HCT116 (cell line): ENCODE measurements around the gene ATXN2. TPM values are rescaled to one million over a fixed set of nuclear protein-coding genes. Genes with fewer than 3 reads are reported as not detected.

Source experiments
- ATAC-seq: fragments of 200-7000 bp; cut with Tn5 transposase; 2 replicates; pipeline ENCODE4 v1.9.1; 2020; ENCODE audit warnings: mild to moderate bottlenecking, moderate library complexity
- BruUV-seq: library from RNA; stranded (reverse); fragments of 400-500 nt; replicated peaks from 2 replicates; lab custom pipeline; 2021; lab: Mats Ljungman, UMichigan
- CTCF ChIA-PET: fragments of 300-600 bp; sonication (Branson Sonifier 250); formaldehyde crosslinking; loops from one replicate; lab custom pipeline; 2021; ENCODE audit warnings: antibody characterized with exemption; lab: Charles Lee
- POLR2A ChIA-PET: fragments of 300-600, 350-600 bp; sonication (Branson Sonifier 250); formaldehyde crosslinking; loops from one replicate; lab custom pipeline; 2021; ENCODE audit warnings: antibody characterized with exemption; lab: Charles Lee
- RAD21 ChIA-PET, 2 experiments: fragments of 300-600 bp; sonication (Branson Sonifier 250); formaldehyde crosslinking; loops; one replicate each; lab custom pipeline; 2023; ENCODE audit warnings: low total read pairs in 2 of 2; ENCODE audit not compliant: uncharacterized antibody in 2 of 2, unreplicated experiment in 2 of 2, low non-redundant PET in 1 of 2; lab: Charles Lee
- DNase-seq: peaks from one replicate; pipeline ENCODE4 v3.0.0-alpha.2; 2010; ENCODE audit warnings: low read depth, low spot score
- H2AFZ ChIP-seq: fragments of 200-600 bp; shearing (Covaris generic), sonication (generic); 2 replicates; pipeline ENCODE4 v1.6.1; 2017; ENCODE audit warnings: low read depth, mixed run types, mixed read lengths, antibody characterized with exemption, low read length; ENCODE audit not compliant: poor library complexity, severe bottlenecking
- H3K27ac ChIP-seq: 2 replicates; pipeline ENCODE4 v1.5.1; 2012; ENCODE audit warnings: low read depth, low read length
- H3K27me3 ChIP-seq: fragments of 200-600 bp; sonication (generic); 2 replicates; pipeline ENCODE4 v1.6.1; 2016; ENCODE audit warnings: mixed run types, low read length, mixed read lengths; ENCODE audit not compliant: insufficient read depth
- H3K36me3 ChIP-seq, 2 experiments: fragments of 200-500 bp in 1 of 2; fragments of 200-600 bp in 1 of 2; sonication (Bioruptor generic) in 1 of 2; sonication (generic) in 1 of 2; 2 replicates each; pipeline versions ENCODE4 v1.5.1 to v1.6.1; 2014 to 2016; ENCODE audit warnings: low read length in 2 of 2, inconsistent platforms in 1 of 2, mixed read lengths in 1 of 2, mixed run types in 1 of 2; ENCODE audit not compliant: insufficient read depth in 2 of 2, control insufficient read depth in 1 of 2
- H3K4me1 ChIP-seq, 2 experiments: fragments of 200-600 bp in 1 of 2; sonication (generic) in 1 of 2; 2 replicates each; pipeline versions ENCODE4 v1.5.1 to v1.6.1; 2012 to 2017; ENCODE audit warnings: low read length in 2 of 2, inconsistent platforms in 1 of 2, mild to moderate bottlenecking in 1 of 2, mixed read lengths in 1 of 2, mixed run types in 1 of 2, moderate library complexity in 1 of 2; ENCODE audit not compliant: insufficient read depth in 2 of 2, control insufficient read depth in 1 of 2
- H3K4me2 ChIP-seq: fragments of 200-600 bp; sonication (generic); 2 replicates; pipeline ENCODE4 v1.6.1; 2017; ENCODE audit warnings: mixed run types, low read length, mixed read lengths
- H3K4me3 ChIP-seq, 2 experiments: fragments of 200-600 bp in 1 of 2; sonication (generic) in 1 of 2; replicated peaks in 1 of 2; 2 replicates each; pipeline ENCODE4 v1.5.1; 2011 to 2016; ENCODE audit warnings: low read length in 2 of 2, control low read depth in 1 of 2, low read depth in 1 of 2, mild to moderate bottlenecking in 1 of 2, mixed read lengths in 1 of 2, mixed run types in 1 of 2
- H3K79me2 ChIP-seq: fragments of 200-600 bp; sonication (generic); 2 replicates; pipeline ENCODE4 v1.6.1; 2017; ENCODE audit warnings: mild to moderate bottlenecking, mixed run types, low read length, moderate library complexity, mixed read lengths; ENCODE audit not compliant: insufficient read depth
- H3K9ac ChIP-seq: fragments of 200-600 bp; sonication (generic); 2 replicates; pipeline ENCODE4 v1.6.1; 2016; ENCODE audit warnings: low read length, mixed read lengths
- H3K9me2 ChIP-seq: fragments of 200-600 bp; sonication (generic), shearing (Covaris generic); 2 replicates; pipeline ENCODE4 v1.6.1; 2017; ENCODE audit warnings: mixed run types, mild to moderate bottlenecking, moderate library complexity; ENCODE audit not compliant: insufficient read depth
- H3K9me3 ChIP-seq, 2 experiments: fragments of 200-500 bp in 1 of 2; fragments of 200-600 bp in 1 of 2; sonication (Bioruptor generic) in 1 of 2; sonication (generic) in 1 of 2; 2 replicates each; pipeline ENCODE4 v1.6.1; 2014 to 2017; ENCODE audit warnings: low read length in 2 of 2, mixed read lengths in 2 of 2, inconsistent platforms in 1 of 2, low read depth in 1 of 2, mild to moderate bottlenecking in 1 of 2, mixed run types in 1 of 2, moderate library complexity in 1 of 2; ENCODE audit not compliant: control insufficient read depth in 1 of 2, insufficient read depth in 1 of 2
- H4K20me1 ChIP-seq: fragments of 200-600 bp; sonication (generic), shearing (Covaris generic); 2 replicates; pipeline ENCODE4 v1.6.1; 2017; ENCODE audit warnings: mixed run types, mild to moderate bottlenecking, moderate library complexity; ENCODE audit not compliant: insufficient read depth
- ATF3 ChIP-seq: IDR thresholded peaks from 2 replicates; pipeline ENCODE4 v1.6.1; 2012
- CBX3 ChIP-seq: IDR thresholded peaks from 2 replicates; pipeline ENCODE4 v1.6.1; 2012; ENCODE audit warnings: low read depth
- JUND ChIP-seq: IDR thresholded peaks from 2 replicates; pipeline ENCODE4 v1.6.1; 2012
- POLR2AphosphoS5 ChIP-seq: IDR thresholded peaks from 2 replicates; pipeline ENCODE4 v1.6.1; 2011; ENCODE audit warnings: mild to moderate bottlenecking, low read depth, low read length, moderate library complexity
- REST ChIP-seq: IDR thresholded peaks from 2 replicates; pipeline ENCODE4 v1.6.1; 2012; ENCODE audit warnings: low read depth
- TCF7L2 ChIP-seq: IDR thresholded peaks from 2 replicates; pipeline ENCODE4 v1.7.0; 2011; ENCODE audit warnings: borderline replicate concordance, inconsistent platforms; ENCODE audit not compliant: insufficient read depth, insufficient read length; ENCODE audit errors: extremely low read depth
- ZFX ChIP-seq: fragments of 450-650 bp; IDR thresholded peaks from 2 replicates; pipeline ENCODE4 v1.6.1; 2017
- intact Hi-C: fragments of 100-400 bp; cut with micrococcal nuclease; formaldehyde crosslinking; loops from 2 replicates; pipeline ENCODE4 v1.10.0; 2022
- total RNA-seq: library from RNA; stranded (reverse); gene quantifications from one replicate; pipeline ENCODE4 v1.2.1, GENCODE V29; 2021; ENCODE audit not compliant: unreplicated experiment

Gene ATXN2
- total RNA-seq, 1 experiment from 2014 or later = 72.7 TPM

GRCh38 chr12:111453071-111453989 lies 145.8 kb downstream of the ATXN2 start:
- RAD21 ChIA-PET = no interaction called here
- CTCF ChIA-PET = interaction anchor here (4.2 kb wide), 1 partner anchor 55 kb away, joined by 94 read pairs; no protein-coding TSS in a partner anchor
- intact Hi-C loops = no loop called here
- POLR2A ChIA-PET = interaction anchor here (1.8 kb wide), 1 partner anchor 56 kb away, joined by 8 read pairs; no protein-coding TSS in a partner anchor
- Histone ChIP-seq H3K9ac (no peak overlapping the region), H3K36me3 (peaks cover 45 to 46% of the 10 kb centered on the region in 2 experiments; a peak in 3 of 4 replicates), H3K27ac (no peak overlapping the region), H3K9me3 (no peaks in the 10 kb centered on the region), H4K20me1 (no peaks in the 10 kb centered on the region; the same call in 1 of the 2 replicates), H3K4me3 (no peak overlapping the region), H3K4me2 (no peak overlapping the region), H3K9me2 (no peaks in the 10 kb centered on the region), H3K27me3 (no peaks in the 10 kb centered on the region), H2AFZ (no peak overlapping the region), H3K79me2 (no peaks in the 10 kb centered on the region), H3K4me1 (no peaks in the 10 kb centered on the region)
- ATAC-seq (no peak), DNase-seq (no peak)
- BruUV-seq = no TSS peak
- TF ChIP-seq CBX3 = no peak
- no peak for TF ChIP-seq ATF3
- TF ChIP-seq REST = no peak
- TF ChIP-seq JUND = no peak
- TF ChIP-seq ZFX = no peak
- no peak for TF ChIP-seq TCF7L2
- no peak for TF ChIP-seq POLR2AphosphoS5
